VCaP (cell line): ENCODE measurements around the gene TRMT5.
A peak's percentile ranks its signal among the peaks of the same experiment; 100 is the strongest.

Source experiments
- H3K27ac ChIP-seq: fragments of 450-650 bp; 2 replicates; pipeline ENCODE4 v1.5.1; 2017
- CTCF ChIP-seq: fragments of 450-650 bp; conservative IDR thresholded peaks from 2 replicates; pipeline ENCODE4 v1.5.1; 2017; ENCODE audit warnings: mild to moderate bottlenecking, moderate library complexity

The TRMT5 gene

GRCh38 chr14:60945984-60946383, 34.9 kb downstream of the TRMT5 start:
- H3K27ac ChIP-seq = no peak overlapping the region

DNA sequence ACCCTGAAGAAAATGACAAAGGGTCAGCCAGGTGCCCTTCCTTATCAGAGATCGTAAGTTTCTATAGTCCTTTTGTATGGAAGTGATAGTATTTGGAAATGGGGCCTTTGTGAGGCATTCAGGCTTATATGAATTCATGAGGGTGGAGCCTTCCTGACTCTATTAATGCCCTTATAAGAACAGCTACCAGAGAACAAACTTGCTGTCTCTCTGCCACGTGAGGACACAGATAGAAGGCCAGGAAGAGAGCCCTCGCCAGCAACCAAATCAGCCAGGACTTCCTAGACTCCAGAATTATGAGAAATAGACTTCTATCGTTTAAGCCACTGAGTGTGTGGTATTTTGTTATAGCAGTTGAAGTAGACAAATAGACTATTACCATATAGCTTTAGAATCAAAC, 36.7 kb downstream of the TRMT5 start:
- no peak overlapping the region for H3K27ac ChIP-seq
- TF ChIP-seq CTCF = no peak

More at GRCh38 chr14:60945984-60946383, 34.9 kb downstream of the TRMT5 start:
- no peak for TF ChIP-seq CTCF

- TF ChIP-seq CTCF = no peak
- no peak overlapping the region for H3K27ac ChIP-seq
Measured at GRCh38 chr14:60943637-60944032, 37.2 kb downstream of the TRMT5 start.

GRCh38 chr14:60935319-60935718, 45.6 kb downstream of the TRMT5 start:
- no peak for TF ChIP-seq CTCF
- H3K27ac ChIP-seq = no peak overlapping the region

DNA sequence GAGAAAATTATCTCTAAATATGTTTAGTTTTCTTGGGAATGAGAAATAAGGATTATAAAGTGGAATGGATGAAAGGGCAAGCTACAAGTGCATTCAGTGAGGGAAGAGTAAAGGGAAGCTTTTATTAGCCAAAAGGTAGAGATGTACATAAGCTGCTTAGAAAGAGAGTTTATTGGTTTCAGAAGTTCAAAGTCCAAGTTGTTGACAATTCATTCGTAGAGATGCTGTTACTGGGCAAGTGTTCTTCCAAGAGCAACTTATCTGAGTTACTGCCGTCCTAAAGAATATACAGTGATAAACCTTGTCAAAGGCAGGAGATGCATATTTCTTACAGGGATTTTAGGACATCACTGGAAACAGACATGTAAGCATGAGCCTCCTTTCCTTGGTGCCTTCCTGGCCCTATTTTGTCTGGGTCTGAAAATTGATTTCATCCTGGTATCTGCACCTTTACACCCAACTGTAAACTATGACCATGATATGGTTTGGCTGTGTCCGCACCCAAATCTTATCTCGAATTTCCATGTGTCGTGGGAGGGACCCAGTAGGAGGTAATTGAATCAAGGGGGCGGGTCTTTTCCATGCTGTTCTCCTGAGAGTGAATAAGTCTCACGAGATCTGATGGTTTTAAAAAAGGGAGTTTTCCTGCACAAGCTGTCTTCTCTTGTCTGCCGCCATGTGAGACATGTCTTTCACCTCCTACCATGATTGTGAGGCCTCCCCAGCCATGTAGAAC, 46.8 kb downstream of the TRMT5 start:
- no peak for TF ChIP-seq CTCF
- H3K27ac ChIP-seq = peak overlapping the region; percentile 38

- TF ChIP-seq CTCF = no peak
- H3K27ac ChIP-seq = no peak overlapping the region
Measured at GRCh38 chr14:60931218-60931617, 49.7 kb downstream of the TRMT5 start.

GRCh38 chr14:60926002-60926401, 54.9 kb downstream of the TRMT5 start:
- no peak for TF ChIP-seq CTCF
- no peak overlapping the region for H3K27ac ChIP-seq
